Subcutaneous adipose tissue (tissue), 4 donors: ENCODE data around the gene EXTL2. TPM values are rescaled to one million over a fixed set of nuclear protein-coding genes. Genes with fewer than 3 reads are reported as not detected.

Experiments used
- total RNA-seq, 4 donors: library from RNA; depleted of rRNA; stranded (reverse); fragments of >200 nt; gene quantifications; one replicate each; pipeline ENCODE4 v1.1.0, GENCODE V29; 2016
- TF ChIP-seq, protein P1 (sequence below): fragments of 450-650 bp; IDR thresholded peaks from one replicate; pipeline ENCODE4 v1.5.1; 2016; ENCODE audit warnings: low read depth, mild to moderate bottlenecking, control low read depth, antibody characterized with exemption, moderate library complexity

The EXTL2 gene
- total RNA-seq, 4 donors from 2014 or later = 10.2 to 16.0 (median 12.6) TPM

GRCh38 chr1:100882698-100883097 is 11.9 kb downstream of the EXTL2 start:
- TF ChIP-seq, protein P1, sequence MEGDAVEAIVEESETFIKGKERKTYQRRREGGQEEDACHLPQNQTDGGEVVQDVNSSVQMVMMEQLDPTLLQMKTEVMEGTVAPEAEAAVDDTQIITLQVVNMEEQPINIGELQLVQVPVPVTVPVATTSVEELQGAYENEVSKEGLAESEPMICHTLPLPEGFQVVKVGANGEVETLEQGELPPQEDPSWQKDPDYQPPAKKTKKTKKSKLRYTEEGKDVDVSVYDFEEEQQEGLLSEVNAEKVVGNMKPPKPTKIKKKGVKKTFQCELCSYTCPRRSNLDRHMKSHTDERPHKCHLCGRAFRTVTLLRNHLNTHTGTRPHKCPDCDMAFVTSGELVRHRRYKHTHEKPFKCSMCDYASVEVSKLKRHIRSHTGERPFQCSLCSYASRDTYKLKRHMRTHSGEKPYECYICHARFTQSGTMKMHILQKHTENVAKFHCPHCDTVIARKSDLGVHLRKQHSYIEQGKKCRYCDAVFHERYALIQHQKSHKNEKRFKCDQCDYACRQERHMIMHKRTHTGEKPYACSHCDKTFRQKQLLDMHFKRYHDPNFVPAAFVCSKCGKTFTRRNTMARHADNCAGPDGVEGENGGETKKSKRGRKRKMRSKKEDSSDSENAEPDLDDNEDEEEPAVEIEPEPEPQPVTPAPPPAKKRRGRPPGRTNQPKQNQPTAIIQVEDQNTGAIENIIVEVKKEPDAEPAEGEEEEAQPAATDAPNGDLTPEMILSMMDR = no peak

GRCh38 chr1:100881687-100882086 is 13.0 kb downstream of the EXTL2 start:
- TF ChIP-seq, protein P1 = no peak

DNA sequence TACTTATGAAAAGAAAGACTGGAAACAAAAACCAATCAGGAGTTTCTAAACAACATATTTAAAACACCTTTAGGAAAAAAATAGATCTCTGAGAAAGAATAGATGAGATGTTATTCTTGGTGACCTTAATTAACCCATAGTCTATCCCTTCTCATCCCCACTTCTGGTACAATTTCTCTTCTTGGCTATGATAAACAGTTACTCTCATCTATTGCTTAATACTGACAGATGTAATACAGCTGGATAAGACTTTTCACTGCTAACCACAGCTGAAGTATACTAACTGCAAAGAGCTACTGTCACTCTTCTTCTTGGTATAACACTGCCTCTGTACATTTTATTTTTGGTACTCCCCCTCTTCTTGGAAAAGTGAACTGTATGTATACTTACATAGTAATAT is 15.2 kb downstream of the EXTL2 start:
- TF ChIP-seq, protein P1 = no peak

- TF ChIP-seq, protein P1 = no peak
These were observed 18.4 kb downstream of the EXTL2 start for GRCh38 chr1:100876291-100876690.

DNA sequence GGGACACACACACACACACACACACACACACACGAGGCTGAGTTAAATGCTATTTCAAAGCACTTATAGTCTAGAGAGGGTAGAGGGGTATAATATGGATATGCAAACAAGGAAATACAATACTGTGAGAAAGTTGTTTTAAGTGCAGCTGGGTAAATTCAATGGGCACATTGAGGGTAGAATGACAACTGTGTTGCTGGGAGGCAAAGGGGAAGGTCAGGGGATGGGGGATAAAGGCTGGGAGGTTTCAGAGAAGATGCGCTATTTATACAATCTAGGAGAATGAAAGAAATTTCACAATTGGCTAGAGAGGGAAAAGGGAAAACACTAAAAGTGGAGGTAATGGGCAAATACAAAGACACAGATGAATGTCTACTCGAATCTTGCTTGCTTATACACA is 19.4 kb downstream of the EXTL2 start:
- TF ChIP-seq, protein P1 = no peak

DNA sequence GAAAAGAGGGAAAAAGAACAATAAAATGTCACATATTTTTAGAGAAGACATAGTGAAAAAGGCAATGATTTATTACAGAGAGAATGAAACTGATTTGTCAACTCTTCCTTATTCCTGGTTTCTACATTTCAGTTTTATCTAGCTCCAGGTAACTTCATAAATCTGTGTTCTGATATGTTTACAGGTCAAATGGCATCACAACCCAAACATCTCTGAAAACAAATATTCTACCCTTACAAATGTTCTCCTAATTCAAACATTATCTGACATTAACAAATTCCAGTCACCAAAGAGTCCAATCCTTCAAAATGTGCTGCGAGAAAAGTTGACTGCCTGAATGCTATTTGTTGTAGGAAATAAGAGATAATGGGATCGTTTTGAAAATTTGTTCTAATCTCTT is 20.2 kb downstream of the EXTL2 start:
- TF ChIP-seq, protein P1 = no peak

DNA sequence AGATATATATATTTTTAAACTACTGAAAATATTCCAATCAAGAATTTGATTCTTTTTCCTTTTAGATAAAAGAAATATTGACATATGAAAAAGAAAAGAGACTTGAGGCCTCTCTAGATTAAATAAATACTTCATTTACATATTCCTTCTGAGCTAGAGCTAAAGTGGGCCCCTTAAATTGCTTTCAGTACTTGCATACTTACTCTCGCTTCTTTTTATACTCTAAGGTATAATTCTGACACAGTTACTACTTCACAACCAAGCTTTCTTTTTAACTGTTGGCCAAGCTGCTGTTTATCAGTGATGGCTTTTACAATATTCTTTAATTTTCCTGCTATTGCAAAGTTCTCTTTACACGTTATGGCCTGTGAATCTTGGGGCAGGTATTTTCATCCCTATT is 24.6 kb downstream of the EXTL2 start:
- TF ChIP-seq, protein P1 = no peak
